GM19438 (cell line): ENCODE measurements around the gene NTRK2.

Source experiments
- ATAC-seq: cut with Tn5 transposase; IDR thresholded peaks from one replicate; pipeline ENCODE4 v1.9.1; 2021; ENCODE audit warnings: low read depth; ENCODE audit not compliant: unreplicated experiment

The NTRK2 gene

GRCh38 chr9:84845956-84846900, 176.7 kb downstream of the NTRK2 start:
- no peak for ATAC-seq

- no peak for ATAC-seq
Measured at GRCh38 chr9:84846906-84847305, 177.4 kb downstream of the NTRK2 start.

GRCh38 chr9:84849049-84849448, 179.5 kb downstream of the NTRK2 start:
- ATAC-seq, result no peak

GRCh38 chr9:84850830-84851392, 181.4 kb downstream of the NTRK2 start:
- no peak for ATAC-seq

- ATAC-seq, result no peak
Measured at GRCh38 chr9:84851935-84852585, 182.5 kb downstream of the NTRK2 start.

GRCh38 chr9:84852617-84853301, 183.2 kb downstream of the NTRK2 start:
- ATAC-seq, result no peak

- ATAC-seq, result no peak
Measured at GRCh38 chr9:84856181-84856632, 186.7 kb downstream of the NTRK2 start.

- no peak for ATAC-seq
Measured at GRCh38 chr9:84857211-84857610, 187.7 kb downstream of the NTRK2 start.

- ATAC-seq, result no peak
Measured at GRCh38 chr9:84858364-84858763, 188.8 kb downstream of the NTRK2 start.

- no peak for ATAC-seq
Measured at GRCh38 chr9:84860249-84861115, 191.0 kb downstream of the NTRK2 start.

GRCh38 chr9:84861455-84861854, 191.9 kb downstream of the NTRK2 start:
- no peak for ATAC-seq

GRCh38 chr9:84862308-84862707, 192.8 kb downstream of the NTRK2 start:
- no peak for ATAC-seq

GRCh38 chr9:84862810-84863287, 193.3 kb downstream of the NTRK2 start:
- ATAC-seq, result no peak

- ATAC-seq, result no peak
Measured at GRCh38 chr9:84863372-84863771, 193.8 kb downstream of the NTRK2 start.

- no peak for ATAC-seq
Measured at GRCh38 chr9:84866396-84867175, 197.1 kb downstream of the NTRK2 start.

GRCh38 chr9:84867186-84867585, 197.7 kb downstream of the NTRK2 start:
- ATAC-seq, result no peak

- ATAC-seq, result no peak
Measured at GRCh38 chr9:84869091-84869490, 199.6 kb downstream of the NTRK2 start.

GRCh38 chr9:84871983-84872382, 202.5 kb downstream of the NTRK2 start:
- no peak for ATAC-seq

- ATAC-seq, result no peak
Measured at GRCh38 chr9:84874022-84874421, 204.5 kb downstream of the NTRK2 start.
